Left kidney (tissue), 8 donors: Measurements from ENCODE around the gene SLC25A4. TPM values are rescaled to one million over a fixed set of nuclear protein-coding genes. Genes with fewer than 3 reads are reported as not detected.
"Not testable (repeated sequence)": the region's sequence is repeated elsewhere in the genome, so short reads cannot be mapped to it uniquely, and the experiment has no call there.

Source experiments
- DNase-seq: peaks from one replicate; pipeline ENCODE4 v3.0.0-alpha.2; 2013
- long read RNA-seq, 8 donors: transcript quantifications; one replicate each; lab custom pipeline, GENCODE V29; 2026
- polyA plus RNA-seq: library from polyadenylated mRNA; unstranded; fragments of 120-200 nt; gene quantifications from one replicate; pipeline ENCODE4 v1.2.1, GENCODE V29; 2013; ENCODE audit not compliant: insufficient read length

SLC25A4 gene
- polyA plus RNA-seq = 37.1 TPM
- long read RNA-seq, donor 1, full-length matches to known transcripts = 102 of 211 reads
- long read RNA-seq, donor 1, partial matches to known transcripts = 109 of 211 reads
- long read RNA-seq, donor 1, other reads (novel, unspliced or antisense) = 0 of 211 reads
- long read RNA-seq, donor 2, full-length matches to known transcripts = 77 of 130 reads
- long read RNA-seq, donor 2, partial matches to known transcripts = 53 of 130 reads
- long read RNA-seq, donor 2, other reads (novel, unspliced or antisense) = 0 of 130 reads
- long read RNA-seq, donor 3, full-length matches to known transcripts = 49 of 93 reads
- long read RNA-seq, donor 3, partial matches to known transcripts = 44 of 93 reads
- long read RNA-seq, donor 3, other reads (novel, unspliced or antisense) = 0 of 93 reads
- long read RNA-seq, donor 4, full-length matches to known transcripts = 7 of 21 reads
- long read RNA-seq, donor 4, partial matches to known transcripts = 14 of 21 reads
- long read RNA-seq, donor 4, other reads (novel, unspliced or antisense) = 0 of 21 reads
- long read RNA-seq, donor 5, full-length matches to known transcripts = 120 of 257 reads
- long read RNA-seq, donor 5, partial matches to known transcripts = 122 of 257 reads
- long read RNA-seq, donor 5, other reads (novel, unspliced or antisense) = 15 of 257 reads
- long read RNA-seq, donor 6, full-length matches to known transcripts = 89 of 191 reads
- long read RNA-seq, donor 6, partial matches to known transcripts = 102 of 191 reads
- long read RNA-seq, donor 6, other reads (novel, unspliced or antisense) = 0 of 191 reads
- long read RNA-seq, donor 7, full-length matches to known transcripts = 109 of 240 reads
- long read RNA-seq, donor 7, partial matches to known transcripts = 131 of 240 reads
- long read RNA-seq, donor 7, other reads (novel, unspliced or antisense) = 0 of 240 reads
- long read RNA-seq, donor 8, full-length matches to known transcripts = 40 of 50 reads
- long read RNA-seq, donor 8, partial matches to known transcripts = 10 of 50 reads
- long read RNA-seq, donor 8, other reads (novel, unspliced or antisense) = 0 of 50 reads

DNA sequence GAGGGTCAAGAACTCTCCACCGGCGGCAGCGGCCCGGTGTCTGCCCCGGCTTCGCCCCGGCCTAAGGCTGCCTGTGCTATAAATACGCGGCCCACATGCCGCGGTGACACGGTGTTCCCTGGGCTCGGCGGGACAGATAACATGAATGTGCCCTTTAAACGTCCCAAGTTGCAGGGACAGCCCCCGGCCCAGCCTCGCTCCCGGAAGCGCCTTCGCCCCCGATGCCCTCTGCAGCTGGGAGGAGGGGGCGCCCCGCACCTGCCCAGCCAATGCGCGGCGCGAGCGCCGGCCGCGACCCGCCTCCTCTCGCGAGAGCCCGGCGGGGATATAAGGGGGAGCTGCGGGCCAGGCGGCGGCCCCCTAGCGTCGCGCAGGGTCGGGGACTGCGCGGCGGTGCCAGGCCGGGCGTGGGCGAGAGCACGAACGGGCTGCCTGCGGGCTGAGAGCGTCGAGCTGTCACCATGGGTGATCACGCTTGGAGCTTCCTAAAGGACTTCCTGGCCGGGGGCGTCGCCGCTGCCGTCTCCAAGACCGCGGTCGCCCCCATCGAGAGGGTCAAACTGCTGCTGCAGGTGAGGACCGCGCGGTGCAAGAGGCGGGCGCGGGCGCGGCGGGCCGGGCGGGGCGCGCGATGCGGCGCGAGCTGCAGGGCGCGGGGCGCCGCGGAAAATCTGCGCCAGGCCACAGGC lies at the start of gene SLC25A4:
SLC25A4 (plus strand) TSS at position 355 of the 689 bp plus-strand sequence; CDS start at position 462, 107 bp downstream.
- DNase-seq = peak; percentile 79

DNA sequence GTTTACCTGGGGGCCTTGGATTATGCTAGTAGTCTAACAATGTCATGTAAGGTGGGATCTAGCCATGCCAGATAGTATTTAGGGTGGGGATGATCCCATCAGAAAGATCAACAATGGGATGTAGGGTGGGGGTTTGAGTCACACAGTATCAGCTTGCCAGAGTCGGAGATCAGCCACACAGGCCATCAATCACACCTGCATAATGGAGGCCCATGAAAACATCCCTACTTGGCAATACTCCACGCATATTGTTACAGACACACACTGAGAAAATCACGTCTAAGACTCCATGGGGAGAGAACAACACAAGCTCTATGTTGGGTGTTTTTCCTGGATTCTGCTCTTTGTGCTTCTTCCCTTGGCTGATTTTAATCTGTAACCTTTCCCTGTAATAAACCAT lies 49.5 kb upstream of the SLC25A4 start:
- DNase-seq = no peak

DNA sequence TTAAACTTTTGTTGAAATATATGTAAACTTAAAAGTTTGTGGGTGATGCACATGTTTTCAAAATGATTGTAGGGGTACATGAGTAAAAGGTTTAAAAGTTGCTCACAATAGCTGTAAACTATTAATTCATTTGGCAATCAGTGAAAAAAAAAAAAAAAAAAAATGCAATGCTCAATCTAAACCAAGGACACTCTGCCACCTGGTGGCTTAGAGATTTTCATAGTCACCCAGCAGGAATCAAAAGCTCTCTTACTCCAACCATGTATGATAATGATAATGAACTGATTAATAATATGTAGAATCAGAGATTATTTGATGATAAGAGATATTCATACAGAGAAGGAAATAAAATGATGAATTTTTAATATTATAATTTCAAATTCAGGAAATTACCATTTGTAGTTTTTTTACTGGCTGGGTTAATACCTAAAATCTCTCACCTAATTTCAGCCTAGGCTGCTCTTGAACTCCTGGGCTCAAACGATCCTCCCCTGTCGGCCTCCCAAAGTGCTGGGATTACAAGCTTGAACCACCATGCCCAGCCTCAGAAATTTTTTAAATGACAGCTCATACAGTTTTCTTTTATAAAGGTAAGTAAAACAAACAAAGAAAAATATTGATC lies 46.9 kb upstream of the SLC25A4 start:
- DNase-seq = peak; percentile 47

DNA sequence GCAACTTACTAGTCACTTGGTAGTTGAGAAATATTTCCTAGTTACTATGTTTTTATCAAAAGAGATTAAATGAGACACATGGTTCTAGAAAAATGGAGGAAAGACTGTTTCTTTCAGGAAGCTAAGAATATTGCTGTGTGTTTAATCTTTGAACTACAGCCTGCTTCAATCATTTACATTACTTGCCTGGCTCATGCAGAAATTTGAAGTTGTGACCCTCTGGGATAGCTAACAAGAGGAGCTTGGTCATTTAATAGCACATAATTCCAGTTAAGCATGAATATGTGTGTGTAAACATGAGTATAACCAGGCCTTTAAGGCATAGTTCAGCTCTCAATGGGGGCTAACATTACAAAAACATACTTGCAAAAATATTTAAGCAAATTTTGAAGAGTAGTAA lies 44.6 kb upstream of the SLC25A4 start:
- DNase-seq = no peak

DNA sequence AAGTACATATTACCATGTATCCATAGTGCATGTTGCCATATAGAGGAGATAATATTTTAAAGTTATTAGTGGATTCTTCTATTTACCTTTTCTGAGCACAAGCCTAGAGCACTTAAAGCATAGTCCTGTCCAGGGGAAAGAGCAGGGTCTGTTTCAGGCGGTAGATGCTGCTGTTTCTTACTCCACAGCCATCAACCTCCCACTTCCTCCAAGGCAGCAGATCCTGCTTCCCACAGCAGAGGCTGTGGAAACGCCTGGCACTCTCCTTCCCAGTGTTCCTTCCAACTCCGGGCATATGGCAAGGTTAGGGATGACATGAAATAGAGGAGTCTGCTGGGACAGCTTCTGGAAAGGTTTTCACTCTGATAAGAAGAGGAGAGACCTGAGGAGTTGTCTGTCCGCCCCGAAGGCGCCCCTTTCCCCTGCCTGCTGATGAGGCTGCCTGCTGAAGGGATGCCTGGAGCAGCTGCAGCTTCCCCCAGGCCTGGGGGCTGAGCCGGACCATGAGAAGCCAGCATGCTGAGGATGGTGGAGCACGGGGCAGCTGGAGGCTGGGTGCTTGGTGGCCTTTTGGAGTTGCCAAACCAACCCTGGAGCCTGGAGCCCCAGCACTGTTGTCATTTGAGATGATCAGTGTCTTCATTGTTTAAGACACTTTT lies 43.9 kb upstream of the SLC25A4 start:
- DNase-seq = no peak

DNA sequence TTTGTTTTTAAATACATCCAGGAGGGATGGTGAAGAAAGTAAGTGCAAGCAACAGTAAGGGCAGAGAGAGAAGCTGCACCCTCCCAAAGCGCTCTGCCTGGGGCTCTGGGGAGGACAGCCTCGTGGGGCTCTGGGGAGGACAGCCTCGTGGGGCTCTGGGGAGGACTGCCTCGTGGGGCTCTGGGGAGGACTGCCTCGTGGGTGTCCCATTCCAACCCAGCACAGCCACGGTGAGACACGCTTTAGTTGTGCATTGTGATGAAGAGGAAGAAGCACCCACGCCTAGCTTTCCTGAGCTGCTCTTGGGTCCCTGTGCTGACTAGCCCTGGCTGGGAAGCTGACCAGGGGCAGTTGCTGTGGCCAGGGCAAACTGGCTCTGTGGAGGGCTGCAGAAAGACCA lies 43.1 kb upstream of the SLC25A4 start:
- DNase-seq = no peak

DNA sequence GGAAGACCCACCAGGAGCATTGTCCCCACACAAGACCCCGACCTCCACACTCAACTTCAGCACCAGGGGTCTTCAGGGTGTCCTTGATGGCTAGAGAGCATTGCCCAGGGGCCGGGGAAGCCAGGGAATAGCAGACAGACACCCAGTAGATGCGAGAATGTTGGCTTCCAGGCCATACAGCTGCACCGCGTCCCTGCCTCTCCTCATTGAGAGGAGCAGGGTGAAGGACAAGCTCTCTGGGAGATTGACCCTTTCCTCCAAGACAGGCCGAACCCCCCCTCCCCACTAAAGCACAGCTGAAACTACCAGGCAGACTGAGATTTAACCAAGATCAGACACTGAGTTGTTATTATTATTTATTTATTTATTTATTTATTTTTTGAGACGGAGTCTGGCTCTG lies 42.6 kb upstream of the SLC25A4 start:
- DNase-seq = no peak

DNA sequence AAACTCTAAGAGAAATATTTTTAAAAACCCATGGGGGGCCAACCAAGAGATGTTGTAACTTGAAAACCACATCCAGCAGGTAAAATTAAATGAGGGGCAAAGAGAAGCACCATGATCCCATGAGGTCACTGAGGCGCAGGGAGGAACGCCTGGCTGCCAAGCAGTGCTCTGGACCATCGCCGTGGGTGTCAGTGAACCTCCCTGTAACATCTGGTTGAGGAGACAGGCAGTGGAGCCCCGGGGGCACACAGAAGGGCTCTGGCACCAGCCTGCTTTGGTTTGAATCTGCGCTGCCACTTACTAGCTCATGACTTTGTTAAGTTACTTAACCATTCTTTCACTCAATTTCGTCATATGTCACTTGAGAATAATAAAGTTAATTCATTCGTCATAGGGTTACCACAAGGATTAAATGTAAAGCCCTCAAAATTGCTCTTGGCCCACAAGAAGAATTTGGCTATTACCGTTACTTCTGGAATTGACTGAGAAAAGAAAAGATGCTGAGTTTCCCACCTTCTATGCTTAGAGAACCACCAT lies 41.6 kb upstream of the SLC25A4 start:
- no peak for DNase-seq

DNA sequence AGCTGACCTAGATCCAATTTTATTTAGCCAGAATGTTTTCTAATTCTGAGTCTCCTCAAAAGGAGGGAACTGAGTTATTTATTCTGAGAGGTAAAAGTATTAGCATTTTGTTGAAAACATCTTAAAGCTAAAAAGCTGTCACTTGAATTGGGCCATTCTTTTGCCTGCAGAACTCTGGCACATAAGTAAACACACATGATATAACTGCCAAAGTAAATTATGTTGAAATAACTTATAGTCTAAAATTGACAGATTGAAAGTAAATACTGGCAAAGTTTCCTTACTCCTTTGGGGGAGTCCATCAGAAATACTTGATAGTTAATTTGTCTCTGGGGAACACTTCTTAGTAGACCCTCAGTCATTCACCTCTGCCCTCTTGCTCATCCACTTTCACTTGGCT lies 38.3 kb upstream of the SLC25A4 start:
- DNase-seq = no peak

DNA sequence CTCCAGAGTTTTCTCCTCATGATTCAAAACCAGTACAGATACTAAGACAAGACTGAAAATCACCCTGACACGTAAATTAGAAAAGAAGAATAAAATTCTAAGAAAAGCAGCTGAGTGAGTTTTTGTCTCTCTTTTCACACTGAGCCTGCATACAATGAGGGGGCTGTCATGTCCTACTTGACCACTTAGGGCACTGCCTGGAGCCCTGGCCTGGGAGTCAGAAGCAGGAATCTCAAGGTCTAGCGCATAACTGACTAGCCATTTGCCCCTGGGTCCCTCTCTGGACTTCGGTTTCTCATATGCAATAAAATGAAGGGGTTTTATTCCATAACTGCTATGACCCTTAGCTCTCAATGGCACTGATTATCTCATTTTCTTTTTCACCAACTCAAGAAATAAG lies 36.7 kb upstream of the SLC25A4 start:
- DNase-seq = no peak

DNA sequence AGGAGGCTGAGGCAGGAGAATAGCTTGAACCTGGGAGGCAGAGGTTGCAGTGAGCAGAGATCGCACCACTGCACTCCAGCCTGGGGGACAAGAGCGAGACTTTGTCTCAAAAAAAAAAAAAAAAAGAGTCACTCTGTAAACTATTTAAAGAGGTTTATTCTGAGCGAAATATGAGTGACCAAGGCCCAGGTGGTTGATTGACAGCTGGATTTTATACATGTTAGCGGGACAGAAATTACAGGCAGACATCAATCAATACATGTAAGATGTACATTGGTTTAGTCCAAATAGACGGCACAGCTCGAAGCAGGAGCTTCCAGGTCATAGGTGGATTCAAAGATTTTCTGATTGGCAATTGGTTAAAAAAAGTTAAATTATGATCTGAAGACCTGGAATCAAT lies 35.5 kb upstream of the SLC25A4 start:
- not testable (repeated sequence) for DNase-seq

DNA sequence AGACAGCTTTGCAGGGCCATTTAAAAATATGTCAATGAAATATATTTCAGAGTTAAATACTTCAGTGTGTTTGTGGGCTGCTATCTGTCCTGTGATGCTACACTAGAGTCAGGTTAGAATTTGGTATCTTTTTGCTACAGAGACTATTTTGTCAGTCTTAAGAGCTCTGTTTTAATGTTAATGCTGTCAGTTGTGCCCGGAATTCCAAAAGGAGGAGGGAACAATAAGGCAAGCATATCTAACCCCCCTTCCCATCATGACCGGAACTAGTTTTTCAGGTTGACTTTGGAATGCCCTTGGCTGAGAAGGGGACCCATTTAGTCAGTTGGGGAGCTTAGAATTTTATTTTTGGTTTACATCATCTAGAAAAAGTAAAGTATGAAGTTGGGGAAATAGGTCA lies 34.9 kb upstream of the SLC25A4 start:
- DNase-seq = no peak

DNA sequence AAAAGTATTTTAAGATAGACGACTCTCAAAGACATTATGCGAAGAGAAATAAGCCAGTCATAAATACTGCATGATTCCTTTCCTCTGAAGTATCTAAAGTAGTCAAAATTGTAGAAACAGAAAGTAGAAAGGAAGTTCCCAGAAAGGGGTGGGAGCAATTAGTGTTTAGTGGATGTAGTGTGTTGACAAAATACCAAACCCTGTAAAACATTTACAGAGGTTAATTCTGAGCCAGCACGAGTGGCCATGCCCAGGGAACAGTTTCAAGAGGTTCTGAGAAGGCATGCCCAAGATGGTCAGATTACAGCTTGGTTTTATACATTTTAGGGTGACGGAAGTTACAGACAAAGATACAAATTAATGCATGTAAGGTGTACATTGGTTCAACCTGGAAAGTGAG lies 34.4 kb upstream of the SLC25A4 start:
- DNase-seq = no peak

DNA sequence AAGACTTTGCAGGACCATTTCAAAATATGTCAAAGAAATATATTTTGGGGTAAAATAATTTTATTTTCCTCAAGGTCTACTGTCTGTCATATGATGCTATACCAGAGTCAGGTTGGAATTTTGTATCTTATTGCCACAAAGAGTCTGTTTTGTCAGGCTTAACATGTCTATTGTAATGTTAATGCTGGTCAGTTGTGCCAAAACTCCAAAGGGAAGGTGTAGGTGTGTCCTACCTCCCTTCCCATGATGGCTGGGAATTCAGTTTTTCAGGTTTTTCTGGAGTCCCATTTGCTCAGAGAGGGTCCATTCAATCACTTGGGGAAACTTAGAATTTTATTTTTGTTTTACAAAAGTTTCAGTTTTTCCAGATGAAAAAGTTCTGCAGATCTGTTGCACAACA lies 33.3 kb upstream of the SLC25A4 start:
- no peak for DNase-seq

DNA sequence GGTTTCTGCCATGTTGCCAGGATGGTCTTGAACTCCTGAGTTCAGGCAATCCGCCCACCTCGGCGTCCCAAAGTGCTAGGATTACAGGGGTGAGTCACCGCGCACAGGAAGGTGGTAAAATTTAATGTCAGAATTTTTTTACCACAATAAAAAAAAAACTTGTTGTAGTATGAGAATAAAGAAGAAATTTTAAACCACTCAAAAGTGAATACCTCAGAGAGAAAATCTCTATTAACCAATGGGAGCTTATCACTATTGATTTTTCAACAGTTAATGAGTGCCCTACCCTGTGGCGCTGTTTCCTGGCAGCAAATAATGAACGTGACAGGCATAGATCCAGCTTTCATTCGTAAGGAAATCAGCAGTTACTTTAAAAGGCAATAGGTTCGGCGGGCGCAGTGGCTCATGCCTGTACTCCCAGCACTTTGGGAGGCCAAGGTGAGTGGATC lies 32.7 kb upstream of the SLC25A4 start:
- DNase-seq = no peak

DNA sequence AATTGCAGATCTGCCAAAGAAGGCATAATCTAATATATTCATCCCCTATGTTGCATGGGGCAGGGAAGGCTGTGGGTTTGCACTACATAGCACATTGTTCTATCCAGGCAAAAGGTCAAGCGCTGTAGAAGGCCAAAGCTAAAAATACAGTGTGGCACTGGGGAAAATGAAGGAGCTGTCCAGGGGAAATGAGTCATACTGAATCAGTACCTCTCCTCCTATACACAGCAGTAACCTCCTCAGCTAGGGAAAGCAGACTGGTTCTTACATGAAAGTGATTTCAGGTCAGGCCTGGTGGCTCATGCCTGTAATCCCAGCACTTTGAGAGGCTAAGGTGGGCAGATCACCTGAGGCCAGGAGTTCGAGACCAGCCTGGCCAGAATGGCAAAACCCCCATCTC lies 31.0 kb upstream of the SLC25A4 start:
- DNase-seq = no peak

DNA sequence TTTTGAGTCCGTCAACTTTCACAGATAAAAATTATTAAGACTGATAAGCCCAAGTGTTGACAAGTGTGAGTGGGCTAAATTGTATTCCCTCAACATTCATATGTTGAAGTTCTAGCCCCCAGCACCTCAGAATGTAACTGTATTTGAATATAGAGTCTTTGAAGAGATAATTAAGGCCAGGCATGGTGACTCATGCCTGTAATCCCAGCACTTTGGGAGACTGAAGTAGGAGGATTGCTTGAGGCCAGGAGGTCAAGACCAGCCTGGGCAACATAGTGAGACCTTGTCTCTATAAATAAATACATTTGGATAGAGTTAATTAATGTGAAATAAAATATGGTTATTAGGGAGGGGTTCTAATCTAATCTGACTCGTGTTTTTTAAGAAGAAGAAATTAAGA lies 29.7 kb upstream of the SLC25A4 start:
- DNase-seq = no peak

DNA sequence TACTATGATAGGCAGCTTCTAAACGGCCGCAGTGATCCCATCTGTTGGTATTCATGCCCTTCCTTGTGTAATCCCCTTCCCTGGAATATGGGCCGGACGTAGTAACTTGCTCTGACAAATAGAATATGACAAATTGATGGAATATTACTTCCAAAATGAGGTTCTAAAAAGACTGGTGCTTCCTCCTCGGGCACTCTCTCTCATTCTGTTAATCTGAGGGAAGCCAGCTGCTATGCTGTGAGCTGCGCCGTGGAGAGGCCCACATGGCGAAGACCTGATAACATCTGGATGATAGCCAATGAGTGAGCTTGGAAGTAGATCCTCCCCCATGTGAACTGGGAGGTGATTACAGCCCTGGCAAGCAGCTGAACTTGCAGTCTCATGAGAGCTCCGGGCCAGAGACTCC lies 27.2 kb upstream of the SLC25A4 start:
- DNase-seq = peak; percentile 84

DNA sequence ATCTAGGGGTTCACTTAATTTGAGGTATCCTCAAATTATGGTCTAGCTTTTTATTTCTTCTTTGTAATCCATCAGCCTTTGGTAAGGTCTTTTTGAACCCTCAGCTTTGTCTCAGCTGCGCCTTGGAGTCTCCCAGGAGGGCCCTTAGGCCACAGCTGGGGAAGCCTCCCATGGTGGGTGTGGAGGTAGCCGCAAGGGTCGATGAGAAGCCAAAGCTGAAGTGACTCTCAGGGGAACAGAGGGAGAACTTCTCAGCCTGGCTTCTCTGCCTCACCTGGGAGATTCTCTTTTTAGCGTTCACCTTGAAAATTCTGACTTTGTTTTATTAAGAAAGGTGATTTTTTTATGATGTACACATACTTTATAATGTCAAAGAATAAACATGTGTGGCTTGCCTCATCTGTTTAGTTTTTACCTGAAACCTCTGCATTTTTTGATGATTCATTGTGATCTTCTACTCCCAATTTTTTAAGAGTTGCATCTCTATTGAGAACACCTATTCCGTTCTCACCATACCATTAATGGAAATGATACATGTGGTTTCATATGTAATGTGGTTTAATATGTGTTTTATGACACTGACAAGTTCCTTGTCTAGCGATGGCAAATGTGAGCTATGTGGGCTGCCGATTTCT lies 25.6 kb upstream of the SLC25A4 start:
- no peak for DNase-seq

DNA sequence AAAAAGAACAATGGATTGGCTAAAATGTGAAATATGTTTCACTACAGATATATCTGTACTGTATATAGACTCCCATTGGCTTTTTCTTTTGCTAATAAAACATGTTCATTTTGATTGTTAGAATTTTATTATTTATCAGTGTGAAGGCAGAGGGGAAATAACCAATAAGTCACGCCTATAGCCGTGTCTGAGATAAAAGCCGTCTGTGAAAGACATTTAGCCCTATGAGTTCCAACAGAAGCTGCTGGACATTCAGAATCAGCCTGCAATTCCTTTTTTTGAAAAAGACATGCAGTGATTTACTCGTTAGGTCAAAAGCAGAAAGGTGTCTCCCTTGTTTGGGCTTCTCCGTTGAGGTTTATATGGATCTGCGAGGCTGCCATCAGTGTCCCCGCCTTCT lies 24.2 kb upstream of the SLC25A4 start:
- no peak for DNase-seq
